Peyer's patch (tissue), 4 donors: ENCODE results near the gene FAM149A.

Experiments used
- POLR2A ChIP-seq, 2 donors: fragments of 450-650 bp; IDR thresholded peaks; one replicate each; pipeline ENCODE4 v1.5.1; 2017; ENCODE audit warnings: antibody characterized with exemption in 2 of 2, mild to moderate bottlenecking in 2 of 2, moderate library complexity in 2 of 2
- TF ChIP-seq, protein P1 (sequence below), 6 experiments: fragments of 450-650 bp in 4 of 6; fragments of 200-600 bp in 2 of 6; sonication (generic) in 1 of 6; IDR thresholded peaks; one replicate each; pipeline ENCODE4 v1.5.1; 2017 to 2019; ENCODE audit warnings: antibody characterized with exemption in 6 of 6, mild to moderate bottlenecking in 3 of 6, moderate library complexity in 1 of 6

GRCh38 chr4:186092296-186092695 lies 12.2 kb upstream of the FAM149A start:
- no peak for TF ChIP-seq POLR2A (IDR thresholded peaks at IDR 0.05)
- TF ChIP-seq, protein P1, sequence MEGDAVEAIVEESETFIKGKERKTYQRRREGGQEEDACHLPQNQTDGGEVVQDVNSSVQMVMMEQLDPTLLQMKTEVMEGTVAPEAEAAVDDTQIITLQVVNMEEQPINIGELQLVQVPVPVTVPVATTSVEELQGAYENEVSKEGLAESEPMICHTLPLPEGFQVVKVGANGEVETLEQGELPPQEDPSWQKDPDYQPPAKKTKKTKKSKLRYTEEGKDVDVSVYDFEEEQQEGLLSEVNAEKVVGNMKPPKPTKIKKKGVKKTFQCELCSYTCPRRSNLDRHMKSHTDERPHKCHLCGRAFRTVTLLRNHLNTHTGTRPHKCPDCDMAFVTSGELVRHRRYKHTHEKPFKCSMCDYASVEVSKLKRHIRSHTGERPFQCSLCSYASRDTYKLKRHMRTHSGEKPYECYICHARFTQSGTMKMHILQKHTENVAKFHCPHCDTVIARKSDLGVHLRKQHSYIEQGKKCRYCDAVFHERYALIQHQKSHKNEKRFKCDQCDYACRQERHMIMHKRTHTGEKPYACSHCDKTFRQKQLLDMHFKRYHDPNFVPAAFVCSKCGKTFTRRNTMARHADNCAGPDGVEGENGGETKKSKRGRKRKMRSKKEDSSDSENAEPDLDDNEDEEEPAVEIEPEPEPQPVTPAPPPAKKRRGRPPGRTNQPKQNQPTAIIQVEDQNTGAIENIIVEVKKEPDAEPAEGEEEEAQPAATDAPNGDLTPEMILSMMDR (IDR thresholded peaks at IDR 0.05) = no peak
